Activated CD8-positive, alpha-beta memory T cell treated with anti-CD3 and anti-CD28 coated beads for 4 hours (primary cell): ENCODE measurements around the gene RNF10.
"Not testable (repeated sequence)": the region's sequence is repeated elsewhere in the genome, so short reads cannot be mapped to it uniquely, and the experiment has no call there.

ENCODE experiments used
- DNase-seq, 2 donors: peaks; one replicate each; pipeline ENCODE4 v3.0.0-alpha.2; 2020; ENCODE audit warnings: low read depth in 2 of 2

RNF10 gene

GRCh38 chr12:120534203-120534702, at the start of gene RNF10:
Gene RNF10, plus strand, starts transcription at chr12:120534356. Its CDS starts 456 bp downstream, at chr12:120534812.
- peak; percentile 36 to 51 for DNase-seq

GRCh38 chr12:120485961-120486881, 47.9 kb upstream of the RNF10 start:
- no peak for DNase-seq

GRCh38 chr12:120487552-120487951, 46.6 kb upstream of the RNF10 start:
- DNase-seq: not testable (repeated sequence)

GRCh38 chr12:120488057-120488640, 46.0 kb upstream of the RNF10 start:
- no peak for DNase-seq

GRCh38 chr12:120489018-120489417, 45.1 kb upstream of the RNF10 start:
- DNase-seq: no peak

GRCh38 chr12:120490325-120490724, 43.8 kb upstream of the RNF10 start:
- DNase-seq: no peak

GRCh38 chr12:120490833-120491512, 43.2 kb upstream of the RNF10 start:
- DNase-seq: no peak

- DNase-seq: no peak
Measured at GRCh38 chr12:120495186-120495730, 38.9 kb upstream of the RNF10 start.

GRCh38 chr12:120495731-120496412, 38.3 kb upstream of the RNF10 start, which contains the start of gene DYNLL1:
Gene DYNLL1, plus strand, starts transcription at chr12:120496113. Its CDS starts 309 bp downstream, at chr12:120496422.
- peak; percentile 91 to 95 for DNase-seq

GRCh38 chr12:120496413-120497340, 37.5 kb upstream of the RNF10 start:
- peak; percentile 15 to 23 for DNase-seq

GRCh38 chr12:120497524-120498150, 36.5 kb upstream of the RNF10 start:
- DNase-seq: no peak

- no peak for DNase-seq
Measured at GRCh38 chr12:120498870-120499515, 35.2 kb upstream of the RNF10 start.

GRCh38 chr12:120500581-120500980, 33.6 kb upstream of the RNF10 start:
- DNase-seq: no peak

GRCh38 chr12:120504587-120504986, 29.6 kb upstream of the RNF10 start:
- no peak for DNase-seq

- DNase-seq: no peak
Measured at GRCh38 chr12:120508537-120508936, 25.6 kb upstream of the RNF10 start.

- DNase-seq: no peak
Measured at GRCh38 chr12:120514002-120514401, 20.2 kb upstream of the RNF10 start.

GRCh38 chr12:120515496-120515895, 18.7 kb upstream of the RNF10 start:
- DNase-seq: no peak

- DNase-seq: not testable (repeated sequence)
Measured at GRCh38 chr12:120519324-120519723, 14.8 kb upstream of the RNF10 start.

- DNase-seq: no peak
Measured at GRCh38 chr12:120522568-120522967, 11.6 kb upstream of the RNF10 start.
